ENCODE measurements around the gene TARS2.

The TARS2 gene

DNA sequence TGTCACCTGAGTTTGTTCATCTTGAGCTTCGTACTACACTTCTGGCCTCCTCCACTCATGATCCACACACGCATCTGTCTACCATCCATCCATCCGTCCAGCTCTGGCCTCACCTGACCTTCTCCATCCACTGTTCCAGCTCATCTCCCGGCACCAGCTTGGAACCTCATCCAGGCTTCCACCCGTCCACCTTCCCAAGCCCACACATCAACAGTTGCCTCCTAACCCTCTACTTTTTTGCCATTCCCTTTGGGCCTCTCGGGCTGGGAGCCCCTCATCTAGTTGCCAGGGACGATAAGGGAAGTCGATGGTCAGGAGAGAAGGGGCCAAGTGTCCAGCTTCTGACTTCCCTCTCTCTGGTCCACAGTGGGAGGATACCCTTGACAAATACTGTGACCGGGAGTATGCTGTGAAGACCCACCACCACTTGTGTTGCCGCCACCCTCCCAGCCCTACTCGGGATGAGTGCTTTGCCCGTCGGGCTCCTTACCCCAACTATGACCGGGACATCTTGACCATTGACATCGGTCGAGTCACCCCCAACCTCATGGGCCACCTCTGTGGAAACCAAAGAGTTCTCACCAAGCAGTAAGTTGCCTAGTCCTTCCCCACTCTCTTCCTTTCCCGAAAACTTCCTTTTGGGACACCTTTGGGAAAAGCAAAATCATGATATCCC is 24.9 kb downstream of the TARS2 start:
- no peak for TF ChIP-seq CTCF (IDR thresholded peaks at IDR 0.05; ENCODE audit: poor library complexity, severe bottlenecking)
- Histone ChIP-seq H3K36me3 (ENCODE audit: low read depth) (peaks cover 5% of the 10 kb centered on the region), H3K4me1 (ENCODE audit: insufficient read depth, poor library complexity, severe bottlenecking) (peaks cover 19% of the 10 kb centered on the region), H3K27ac (ENCODE audit: poor library complexity, severe bottlenecking) (no peak overlapping the region), H3K27me3 (ENCODE audit: insufficient read depth, poor library complexity, severe bottlenecking) (no peaks in the 10 kb centered on the region), H3K9me3 (ENCODE audit: severe bottlenecking) (no peaks in the 10 kb centered on the region), H3K4me3 (ENCODE audit: severe bottlenecking) (no peak overlapping the region)
- no peak for ATAC-seq (ENCODE audit: low read depth)
- DNase-seq (ENCODE audit: low spot score) = no peak

GRCh38 chr1:150512846-150513245 is 25.6 kb downstream of the TARS2 start:
- TF ChIP-seq CTCF (IDR thresholded peaks at IDR 0.05; ENCODE audit: poor library complexity, severe bottlenecking) = no peak
- DNase-seq (ENCODE audit: low spot score) = no peak
- Histone ChIP-seq H3K27me3 (ENCODE audit: insufficient read depth, poor library complexity, severe bottlenecking) (no peaks in the 10 kb centered on the region), H3K4me1 (ENCODE audit: insufficient read depth, poor library complexity, severe bottlenecking) (peaks cover 15% of the 10 kb centered on the region), H3K27ac (ENCODE audit: poor library complexity, severe bottlenecking) (peak overlapping the region; percentile 14), H3K9me3 (ENCODE audit: severe bottlenecking) (no peaks in the 10 kb centered on the region), H3K36me3 (ENCODE audit: low read depth) (no peaks in the 10 kb centered on the region), H3K4me3 (ENCODE audit: severe bottlenecking) (no peak overlapping the region)
- no peak for ATAC-seq (ENCODE audit: low read depth)

DNA sequence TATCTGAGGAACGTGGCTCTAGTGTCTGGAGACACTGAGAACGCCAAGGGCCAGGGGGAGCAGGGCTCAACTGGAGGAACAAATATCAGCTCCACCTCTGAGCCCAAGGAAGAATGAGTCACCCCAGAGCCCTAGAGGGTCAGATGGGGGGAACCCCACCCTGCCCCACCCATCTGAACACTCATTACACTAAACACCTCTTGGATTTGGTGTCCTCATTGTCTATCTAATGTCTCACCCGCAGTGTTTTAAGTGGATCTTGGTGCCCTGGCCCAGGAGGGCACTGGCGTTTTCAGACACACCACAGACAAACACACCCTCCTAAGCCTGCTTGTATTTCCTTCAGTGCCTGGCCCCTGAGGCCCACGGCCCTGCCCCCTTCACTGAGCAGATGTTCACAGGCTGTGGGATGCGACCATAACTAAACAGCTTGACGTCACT is 26.2 kb downstream of the TARS2 start:
- Histone ChIP-seq H3K9me3 (ENCODE audit: severe bottlenecking) (no peaks in the 10 kb centered on the region), H3K27me3 (ENCODE audit: insufficient read depth, poor library complexity, severe bottlenecking) (no peaks in the 10 kb centered on the region), H3K27ac (ENCODE audit: poor library complexity, severe bottlenecking) (peak overlapping the region; percentile 14), H3K36me3 (ENCODE audit: low read depth) (no peaks in the 10 kb centered on the region), H3K4me1 (ENCODE audit: insufficient read depth, poor library complexity, severe bottlenecking) (peaks cover 11% of the 10 kb centered on the region), H3K4me3 (ENCODE audit: severe bottlenecking) (no peak overlapping the region)
- DNase-seq (ENCODE audit: low spot score) (no peak), ATAC-seq (ENCODE audit: low read depth) (peak; percentile 9; the same call in 1 of the 3 replicates)
- no peak for TF ChIP-seq CTCF (IDR thresholded peaks at IDR 0.05; ENCODE audit: poor library complexity, severe bottlenecking)

- Histone ChIP-seq H3K4me3 (ENCODE audit: severe bottlenecking) (no peak overlapping the region), H3K27me3 (ENCODE audit: insufficient read depth, poor library complexity, severe bottlenecking) (no peaks in the 10 kb centered on the region), H3K4me1 (ENCODE audit: insufficient read depth, poor library complexity, severe bottlenecking) (peaks cover 11% of the 10 kb centered on the region), H3K36me3 (ENCODE audit: low read depth) (no peaks in the 10 kb centered on the region), H3K9me3 (ENCODE audit: severe bottlenecking) (no peaks in the 10 kb centered on the region), H3K27ac (ENCODE audit: poor library complexity, severe bottlenecking) (no peak overlapping the region)
- no peak for TF ChIP-seq CTCF (IDR thresholded peaks at IDR 0.05; ENCODE audit: poor library complexity, severe bottlenecking)
- DNase-seq (ENCODE audit: low spot score) (no peak), ATAC-seq (ENCODE audit: low read depth) (no peak)
Measured at GRCh38 chr1:150514260-150514659, 27.0 kb downstream of the TARS2 start.

- ATAC-seq (ENCODE audit: low read depth) (no peak), DNase-seq (ENCODE audit: low spot score) (no peak)
- peaks cover 11% of the 10 kb centered on the region for H3K4me1 ChIP-seq (ENCODE audit: insufficient read depth, poor library complexity, severe bottlenecking)
- peak overlapping the region; percentile 40 for H3K4me3 ChIP-seq (ENCODE audit: severe bottlenecking)
- H3K27me3 ChIP-seq (ENCODE audit: insufficient read depth, poor library complexity, severe bottlenecking) = no peaks in the 10 kb centered on the region
- TF ChIP-seq CTCF (IDR thresholded peaks at IDR 0.05; ENCODE audit: poor library complexity, severe bottlenecking) = no peak
- no peaks in the 10 kb centered on the region for H3K9me3 ChIP-seq (ENCODE audit: severe bottlenecking)
- H3K36me3 ChIP-seq (ENCODE audit: low read depth) = no peaks in the 10 kb centered on the region
- peak overlapping the region; percentile 22 for H3K27ac ChIP-seq (ENCODE audit: poor library complexity, severe bottlenecking)
Measured at GRCh38 chr1:150514913-150515327, 27.7 kb downstream of the TARS2 start.

Data from RWPE2 (cell line).